Neural cell (in vitro differentiated cells): ENCODE results near the gene LSM3. TPM values are rescaled to one million over a fixed set of nuclear protein-coding genes. Genes with fewer than 3 reads are reported as not detected.

Experiments used
- H2AFZ ChIP-seq: fragments of 200-600, 300-800 bp; sonication (generic), shearing (Covaris generic); 2 replicates; pipeline ENCODE4 v1.6.0; 2014; ENCODE audit warnings: low read depth, mild to moderate bottlenecking, antibody characterized with exemption, low read length, moderate library complexity
- H3F3A ChIP-seq: fragments of 200-600 bp; shearing (Covaris generic); 2 replicates; pipeline ENCODE4 v1.6.1; 2016; ENCODE audit warnings: mild to moderate bottlenecking, moderate library complexity, mixed read lengths, antibody characterized with exemption, low read length; ENCODE audit not compliant: insufficient read depth, poor library complexity, severe bottlenecking
- H3K27ac ChIP-seq: fragments of 200-600, 300-800 bp; sonication (generic), shearing (Covaris generic); 2 replicates; pipeline ENCODE4 v1.5.1; 2014; ENCODE audit warnings: mild to moderate bottlenecking, low read length, moderate library complexity
- H3K27me3 ChIP-seq: fragments of 300-800, 200-600 bp; sonication (generic), shearing (Covaris generic); 2 replicates; pipeline ENCODE4 v1.6.0; 2014; ENCODE audit warnings: mild to moderate bottlenecking, low read depth, low read length, moderate library complexity; ENCODE audit not compliant: insufficient read depth
- H3K36me3 ChIP-seq: fragments of 300-800, 200-600 bp; sonication (generic), shearing (Covaris generic); 2 replicates; pipeline ENCODE4 v1.5.1; 2014; ENCODE audit warnings: mild to moderate bottlenecking, antibody characterized with exemption, low read length, moderate library complexity; ENCODE audit not compliant: insufficient read depth
- H3K4me2 ChIP-seq: fragments of 300-800, 200-600 bp; sonication (generic), shearing (Covaris generic); 2 replicates; pipeline ENCODE4 v1.6.0; 2014; ENCODE audit warnings: mild to moderate bottlenecking, low read length
- H3K4me3 ChIP-seq: fragments of 300-800, 200-600 bp; sonication (generic), shearing (Covaris generic); 2 replicates; pipeline ENCODE4 v1.5.1; 2014; ENCODE audit warnings: mild to moderate bottlenecking, low read length, moderate library complexity
- H3K79me2 ChIP-seq: fragments of 200-600 bp; shearing (Covaris generic); replicated peaks from 2 replicates; pipeline ENCODE4 v1.6.0; 2014; ENCODE audit warnings: mild to moderate bottlenecking, low read length, moderate library complexity; ENCODE audit not compliant: insufficient read depth
- H3K9ac ChIP-seq: fragments of 300-800, 200-600 bp; sonication (generic), shearing (Covaris generic); 2 replicates; pipeline ENCODE4 v1.6.1; 2016; ENCODE audit warnings: mild to moderate bottlenecking, low read length, mixed read lengths
- H3K9me2 ChIP-seq: fragments of 200-600 bp; shearing (Covaris generic); 2 replicates; pipeline ENCODE4 v1.6.1; 2016; ENCODE audit warnings: mild to moderate bottlenecking, low read length, mixed read lengths; ENCODE audit not compliant: insufficient read depth
- H3K9me3 ChIP-seq: fragments of 200-600, 300-800 bp; sonication (generic), shearing (Covaris generic); 2 replicates; pipeline ENCODE4 v1.6.1; 2016; ENCODE audit warnings: mild to moderate bottlenecking, mixed run types, low read length, moderate library complexity, mixed read lengths
- H4K20me1 ChIP-seq: fragments of 200-600 bp; shearing (Covaris generic); 2 replicates; pipeline ENCODE4 v1.6.1; 2016; ENCODE audit warnings: mild to moderate bottlenecking, mixed run types; ENCODE audit not compliant: insufficient read depth
- CTCF ChIP-seq: fragments of 450-650 bp; IDR thresholded peaks from 2 replicates; pipeline ENCODE4 v1.5.1; 2014; ENCODE audit warnings: antibody characterized with exemption, mild to moderate bottlenecking, moderate library complexity; ENCODE audit not compliant: poor library complexity, severe bottlenecking
- EP300 ChIP-seq: fragments of 450-650 bp; conservative IDR thresholded peaks from 2 replicates; pipeline ENCODE4 v1.6.1; 2014; ENCODE audit warnings: antibody characterized with exemption, mild to moderate bottlenecking, moderate library complexity; ENCODE audit not compliant: poor library complexity, severe bottlenecking
- EZH2 ChIP-seq: fragments of 200-600, 300-800 bp; shearing (Covaris generic), sonication (generic); IDR thresholded peaks from 2 replicates; pipeline ENCODE4 v1.6.1; 2014; ENCODE audit warnings: antibody characterized with exemption, low read length, borderline replicate concordance, mild to moderate bottlenecking; ENCODE audit not compliant: insufficient read depth, poor library complexity, severe bottlenecking
- MXI1 ChIP-seq: fragments of 450-650 bp; conservative IDR thresholded peaks from 2 replicates; pipeline ENCODE4 v1.6.1; 2014; ENCODE audit warnings: antibody characterized with exemption, mild to moderate bottlenecking; ENCODE audit not compliant: poor library complexity, severe bottlenecking
- POLR2AphosphoS5 ChIP-seq: IDR thresholded peaks from 2 replicates; pipeline ENCODE4 v1.6.1; 2012
- RAD21 ChIP-seq: fragments of 450-650 bp; conservative IDR thresholded peaks from 2 replicates; pipeline ENCODE4 v1.6.1; 2014; ENCODE audit warnings: antibody characterized with exemption, mild to moderate bottlenecking, moderate library complexity
- REST ChIP-seq: IDR thresholded peaks from 2 replicates; pipeline ENCODE4 v1.6.1; 2012; ENCODE audit warnings: borderline replicate concordance
- SMC3 ChIP-seq: fragments of 450-650 bp; conservative IDR thresholded peaks from 2 replicates; pipeline ENCODE4 v1.6.1; 2014; ENCODE audit warnings: antibody characterized with exemption, mild to moderate bottlenecking, moderate library complexity; ENCODE audit not compliant: poor library complexity
- TAF1 ChIP-seq: IDR thresholded peaks from 2 replicates; pipeline ENCODE4 v1.6.1; 2012; ENCODE audit warnings: low read depth
- polyA plus RNA-seq: library from polyadenylated mRNA; depleted of rRNA; stranded (reverse); fragments of >200 nt; gene quantifications from 2 replicates; pipeline ENCODE4 v1.2.3, GENCODE V29; 2014

Gene LSM3
- polyA plus RNA-seq, 1 donor from 2014 or later, result 29.6 TPM

- no peaks in the 10 kb centered on the region for H3F3A ChIP-seq
- H3K27ac ChIP-seq, result no peak overlapping the region
- no peaks in the 10 kb centered on the region for H3K36me3 ChIP-seq
- H3K79me2 ChIP-seq, result peaks cover 58% of the 10 kb centered on the region
- no peaks in the 10 kb centered on the region for H3K9me3 ChIP-seq
- TF ChIP-seq MXI1 (no peak), TAF1 (no peak), POLR2AphosphoS5 (no peak), SMC3 (no peak), REST (no peak), EP300 (no peak), EZH2 (no peak), CTCF (no peak), RAD21 (no peak)
- no peak overlapping the region for H3K4me3 ChIP-seq
- H3K9me2 ChIP-seq, result no peaks in the 10 kb centered on the region
- H3K4me2 ChIP-seq, result no peak overlapping the region
- H3K9ac ChIP-seq, result no peak overlapping the region
- H4K20me1 ChIP-seq, result no peaks in the 10 kb centered on the region
- no peaks in the 10 kb centered on the region for H3K27me3 ChIP-seq
- no peak overlapping the region for H2AFZ ChIP-seq
These were observed 3.1 kb upstream of the LSM3 start for GRCh38 chr3:14175383-14176037.

GRCh38 chr3:14177580-14178246 lies 904 bp upstream of the LSM3 start:
- H3F3A ChIP-seq, result no peaks in the 10 kb centered on the region
- peak overlapping the region; percentile 90 for H2AFZ ChIP-seq
- H3K9ac ChIP-seq, result peak overlapping the region; percentile 86
- H3K9me2 ChIP-seq, result no peaks in the 10 kb centered on the region
- no peak for TF ChIP-seq TAF1
- TF ChIP-seq EZH2, result no peak
- TF ChIP-seq POLR2AphosphoS5, result no peak
- TF ChIP-seq CTCF, result no peak
- TF ChIP-seq MXI1, result no peak
- no peak for TF ChIP-seq SMC3
- no peak for TF ChIP-seq EP300
- TF ChIP-seq RAD21, result no peak
- TF ChIP-seq REST, result no peak
- peak overlapping the region; percentile 96 for H3K4me2 ChIP-seq
- no peaks in the 10 kb centered on the region for H3K36me3 ChIP-seq
- no peaks in the 10 kb centered on the region for H3K9me3 ChIP-seq
- peaks cover 65% of the 10 kb centered on the region for H3K79me2 ChIP-seq
- no peaks in the 10 kb centered on the region for H3K27me3 ChIP-seq
- H3K27ac ChIP-seq, result peak overlapping the region; percentile 82
- peak overlapping the region; percentile 85 for H3K4me3 ChIP-seq
- H4K20me1 ChIP-seq, result no peaks in the 10 kb centered on the region
